Suprapubic skin (tissue), 4 donors: ENCODE data around the gene IMP4.

ENCODE experiments used
- EP300 ChIP-seq: sonication (generic); formaldehyde crosslinking; IDR thresholded peaks from one replicate; pipeline ENCODE4 v1.6.1; 2017; ENCODE audit warnings: antibody characterized with exemption
- POLR2A ChIP-seq, 2 donors: fragments of 450-650 bp; IDR thresholded peaks; one replicate each; pipeline ENCODE4 v1.6.1; 2017; ENCODE audit warnings: antibody characterized with exemption in 2 of 2, mild to moderate bottlenecking in 2 of 2, moderate library complexity in 2 of 2
- POLR2AphosphoS5 ChIP-seq, 3 donors: sonication (generic); formaldehyde crosslinking; IDR thresholded peaks; one replicate each; pipeline ENCODE4 v1.6.1; 2017; ENCODE audit warnings: antibody characterized with exemption in 3 of 3
- TF ChIP-seq, protein P1 (sequence below), 2 donors: fragments of 200-600 bp in 1 of 2; fragments of 450-650 bp in 1 of 2; sonication (generic) in 1 of 2; IDR thresholded peaks; one replicate each; pipeline ENCODE4 v1.5.1; 2016 to 2019; ENCODE audit warnings: antibody characterized with exemption in 2 of 2, mild to moderate bottlenecking in 1 of 2, moderate library complexity in 1 of 2

DNA sequence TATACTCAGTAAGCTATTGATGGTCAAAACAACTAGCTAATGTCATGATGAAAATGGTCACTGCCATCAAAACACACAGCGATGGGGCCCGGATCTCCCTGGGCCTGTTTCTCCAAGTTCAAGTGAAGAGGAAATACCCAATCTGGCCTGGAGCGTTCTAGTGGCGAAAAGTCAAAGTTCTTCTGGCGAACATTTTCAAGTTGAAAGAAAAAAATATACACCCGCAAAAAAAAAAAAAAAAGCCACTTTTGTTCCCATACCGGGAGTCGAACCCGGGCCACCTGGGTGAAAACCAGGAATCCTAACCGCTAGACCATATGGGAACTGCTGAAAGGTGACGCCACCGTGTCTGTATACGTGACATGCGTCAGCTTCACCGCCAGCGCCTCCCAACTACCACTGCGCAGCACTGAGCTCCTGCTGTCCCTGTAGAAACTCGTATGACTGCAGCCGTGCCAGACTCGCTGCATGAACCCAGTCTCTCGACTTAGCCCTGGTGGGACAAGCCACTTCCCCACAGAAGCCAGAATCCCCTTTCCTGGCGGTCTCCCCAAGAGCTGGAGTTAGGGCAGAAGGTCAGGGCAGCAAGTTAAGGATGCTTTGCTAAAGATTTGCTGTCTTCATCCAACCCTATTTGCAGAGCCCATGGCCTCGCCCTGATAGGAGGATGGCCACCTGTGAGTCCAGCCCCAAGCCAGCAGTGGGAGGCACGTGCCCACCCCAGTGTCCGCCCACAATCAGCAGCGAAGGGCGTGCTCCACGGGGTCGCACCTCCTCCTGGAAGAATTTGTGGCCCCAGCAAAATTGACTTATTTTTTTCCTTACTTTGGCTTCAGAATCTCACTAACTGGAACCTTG lies 5.6 kb upstream of the IMP4 start:
- TF ChIP-seq, protein P1, sequence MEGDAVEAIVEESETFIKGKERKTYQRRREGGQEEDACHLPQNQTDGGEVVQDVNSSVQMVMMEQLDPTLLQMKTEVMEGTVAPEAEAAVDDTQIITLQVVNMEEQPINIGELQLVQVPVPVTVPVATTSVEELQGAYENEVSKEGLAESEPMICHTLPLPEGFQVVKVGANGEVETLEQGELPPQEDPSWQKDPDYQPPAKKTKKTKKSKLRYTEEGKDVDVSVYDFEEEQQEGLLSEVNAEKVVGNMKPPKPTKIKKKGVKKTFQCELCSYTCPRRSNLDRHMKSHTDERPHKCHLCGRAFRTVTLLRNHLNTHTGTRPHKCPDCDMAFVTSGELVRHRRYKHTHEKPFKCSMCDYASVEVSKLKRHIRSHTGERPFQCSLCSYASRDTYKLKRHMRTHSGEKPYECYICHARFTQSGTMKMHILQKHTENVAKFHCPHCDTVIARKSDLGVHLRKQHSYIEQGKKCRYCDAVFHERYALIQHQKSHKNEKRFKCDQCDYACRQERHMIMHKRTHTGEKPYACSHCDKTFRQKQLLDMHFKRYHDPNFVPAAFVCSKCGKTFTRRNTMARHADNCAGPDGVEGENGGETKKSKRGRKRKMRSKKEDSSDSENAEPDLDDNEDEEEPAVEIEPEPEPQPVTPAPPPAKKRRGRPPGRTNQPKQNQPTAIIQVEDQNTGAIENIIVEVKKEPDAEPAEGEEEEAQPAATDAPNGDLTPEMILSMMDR (IDR thresholded peaks at IDR 0.05): no peak
- TF ChIP-seq POLR2A (IDR thresholded peaks at IDR 0.05) (no peak), POLR2AphosphoS5 (IDR thresholded peaks at IDR 0.05) (peak in 1 of 3 donors; percentile 72), EP300 (no peak)
